ENCODE measurements around the gene PSMD14. TPM values are rescaled to one million over a fixed set of nuclear protein-coding genes. Genes with fewer than 3 reads are reported as not detected.
"Not testable (repeated sequence)": the region's sequence is repeated elsewhere in the genome, so short reads cannot be mapped to it uniquely, and the experiment has no call there.

PSMD14 gene
- total RNA-seq, 1 experiment from 2014 or later: 93.7 TPM

- H3K27ac ChIP-seq (ENCODE audit: low read length); H3K27me3 ChIP-seq (ENCODE audit: control insufficient read depth, insufficient read depth, low read length); CTCF ChIA-PET; H3K4me1 ChIP-seq (ENCODE audit: control insufficient read depth, insufficient read depth, low read length); intact Hi-C loops (cut with micrococcal nuclease; ENCODE audit: unreplicated experiment); in situ Hi-C loops (cut with HindIII; ENCODE audit: low pct_unique_long_range_greater_than_20kb, low sequenced_read_pairs); H3K4me3 ChIP-seq (ENCODE audit: low read depth in 2 of 2, low read length in 2 of 2); BruUV-seq (replicated peaks); ATAC-seq; H3K9me3 ChIP-seq (ENCODE audit: control insufficient read depth, insufficient read depth, low read depth, low read length); H3K36me3 ChIP-seq (ENCODE audit: control insufficient read depth, insufficient read depth, low read length); DNase-seq (ENCODE audit: low read depth, low spot score); POLR2A ChIA-PET: not testable (repeated sequence)
- peak; percentile 70 for TF ChIP-seq CTCF (IDR thresholded peaks at IDR 0.05)
These were observed 27.3 kb upstream of the PSMD14 start for GRCh38 chr2:161280906-161281323.

- H3K27me3 ChIP-seq (ENCODE audit: control insufficient read depth, insufficient read depth, low read length); intact Hi-C loops (cut with micrococcal nuclease; ENCODE audit: unreplicated experiment); DNase-seq (ENCODE audit: low read depth, low spot score); H3K4me1 ChIP-seq (ENCODE audit: control insufficient read depth, insufficient read depth, low read length); H3K27ac ChIP-seq (ENCODE audit: low read length); H3K36me3 ChIP-seq (ENCODE audit: control insufficient read depth, insufficient read depth, low read length); H3K9me3 ChIP-seq (ENCODE audit: control insufficient read depth, insufficient read depth, low read depth, low read length); BruUV-seq (replicated peaks); ATAC-seq; POLR2A ChIA-PET; CTCF ChIA-PET; H3K4me3 ChIP-seq (ENCODE audit: low read depth in 2 of 2, low read length in 2 of 2); in situ Hi-C loops (cut with HindIII; ENCODE audit: low pct_unique_long_range_greater_than_20kb, low sequenced_read_pairs): not testable (repeated sequence)
These were observed 26.5 kb upstream of the PSMD14 start for GRCh38 chr2:161281615-161282310.

- POLR2A ChIA-PET; DNase-seq (ENCODE audit: low read depth, low spot score); H3K4me1 ChIP-seq (ENCODE audit: control insufficient read depth, insufficient read depth, low read length); H3K9me3 ChIP-seq (ENCODE audit: control insufficient read depth, insufficient read depth, low read depth, low read length); H3K27me3 ChIP-seq (ENCODE audit: control insufficient read depth, insufficient read depth, low read length); ATAC-seq; H3K36me3 ChIP-seq (ENCODE audit: control insufficient read depth, insufficient read depth, low read length); H3K4me3 ChIP-seq (ENCODE audit: low read depth in 2 of 2, low read length in 2 of 2); BruUV-seq (replicated peaks); in situ Hi-C loops (cut with HindIII; ENCODE audit: low pct_unique_long_range_greater_than_20kb, low sequenced_read_pairs); intact Hi-C loops (cut with micrococcal nuclease; ENCODE audit: unreplicated experiment); H3K27ac ChIP-seq (ENCODE audit: low read length); CTCF ChIA-PET: not testable (repeated sequence)
These were observed 25.9 kb upstream of the PSMD14 start for GRCh38 chr2:161282311-161282644.

- in situ Hi-C loops (cut with HindIII; ENCODE audit: low pct_unique_long_range_greater_than_20kb, low sequenced_read_pairs) (no loop called here), intact Hi-C loops (cut with micrococcal nuclease; ENCODE audit: unreplicated experiment) (no loop called here)
- BruUV-seq (replicated peaks): no TSS peak
- H3K36me3 ChIP-seq (ENCODE audit: control insufficient read depth, insufficient read depth, low read length): no peaks in the 10 kb centered on the region
- no peak overlapping the region for H3K4me3 ChIP-seq (ENCODE audit: low read depth in 2 of 2, low read length in 2 of 2)
- ChIA-PET POLR2A (no interaction called here), CTCF (no interaction called here)
- H3K9me3 ChIP-seq (ENCODE audit: control insufficient read depth, insufficient read depth, low read depth, low read length): no peaks in the 10 kb centered on the region
- H3K27me3 ChIP-seq (ENCODE audit: control insufficient read depth, insufficient read depth, low read length): no peaks in the 10 kb centered on the region
- no peak for TF ChIP-seq TCF7L2 (IDR thresholded peaks at IDR 0.05; ENCODE audit: low read depth, low read length)
- TF ChIP-seq CTCF (IDR thresholded peaks at IDR 0.05): no peak
- TF ChIP-seq POLR2AphosphoS5 (IDR thresholded peaks at IDR 0.05; ENCODE audit: low read depth, low read length): no peak
- no peak for TF ChIP-seq SIN3A (IDR thresholded peaks at IDR 0.05; ENCODE audit: borderline replicate concordance, insufficient read depth, low read depth, low read length)
- no peak for TF ChIP-seq REST (IDR thresholded peaks at IDR 0.05; ENCODE audit: insufficient read depth in 1 of 2, low read depth in 2 of 2, low read length in 1 of 2)
- H3K4me1 ChIP-seq (ENCODE audit: control insufficient read depth, insufficient read depth, low read length): no peaks in the 10 kb centered on the region
- DNase-seq (ENCODE audit: low read depth, low spot score) (no peak), ATAC-seq (no peak)
- no peak overlapping the region for H3K27ac ChIP-seq (ENCODE audit: low read length)
These were observed 24.3 kb upstream of the PSMD14 start for GRCh38 chr2:161283926-161284325.

All from Panc1 (cell line).